SK-N-MC (cell line): Measurements from ENCODE around the gene IER2.

Experiments used
- DNase-seq: peaks from one replicate; pipeline ENCODE4 v3.0.0-alpha.2; 2011; ENCODE audit warnings: low read depth, low spot score
- H3K27ac ChIP-seq: fragments of 200-600 bp; sonication (generic); 2 replicates; pipeline ENCODE4 v1.5.1; 2016; ENCODE audit warnings: mixed run types
- H3K36me3 ChIP-seq: fragments of 200-600 bp; sonication (generic); 2 replicates; pipeline ENCODE4 v1.6.1; 2017; ENCODE audit warnings: antibody characterized with exemption, low read length, mixed read lengths; ENCODE audit not compliant: insufficient read depth
- H3K4me3 ChIP-seq: fragments of 200-600 bp; sonication (generic); 2 replicates; pipeline ENCODE4 v1.5.1; 2016
- H3K9ac ChIP-seq: fragments of 200-600 bp; sonication (generic); 2 replicates; pipeline ENCODE4 v1.8.0; 2017; ENCODE audit warnings: mixed run types, mixed read lengths; ENCODE audit not compliant: insufficient read length
- H3K9me3 ChIP-seq: fragments of 200-600 bp; sonication (generic); 2 replicates; pipeline ENCODE4 v1.6.1; 2017; ENCODE audit warnings: low read depth, mild to moderate bottlenecking, antibody characterized with exemption, low read length, moderate library complexity, mixed read lengths
- EZH2 ChIP-seq: fragments of 200-600 bp; sonication (generic); IDR thresholded peaks from one replicate; pipeline ENCODE4 v1.6.1; 2017; ENCODE audit warnings: antibody characterized with exemption
- FOXP2 ChIP-seq: optimal IDR thresholded peaks from 2 replicates; pipeline ENCODE3; 2011; ENCODE audit warnings: mild to moderate bottlenecking, moderate library complexity; ENCODE audit not compliant: insufficient read depth; ENCODE audit errors: extremely low read length, control extremely low read depth
- POLR2AphosphoS5 ChIP-seq: IDR thresholded peaks from 2 replicates; pipeline ENCODE4 v1.6.1; 2012; ENCODE audit warnings: mild to moderate bottlenecking, low read depth, low read length, borderline replicate concordance

The IER2 gene

DNA sequence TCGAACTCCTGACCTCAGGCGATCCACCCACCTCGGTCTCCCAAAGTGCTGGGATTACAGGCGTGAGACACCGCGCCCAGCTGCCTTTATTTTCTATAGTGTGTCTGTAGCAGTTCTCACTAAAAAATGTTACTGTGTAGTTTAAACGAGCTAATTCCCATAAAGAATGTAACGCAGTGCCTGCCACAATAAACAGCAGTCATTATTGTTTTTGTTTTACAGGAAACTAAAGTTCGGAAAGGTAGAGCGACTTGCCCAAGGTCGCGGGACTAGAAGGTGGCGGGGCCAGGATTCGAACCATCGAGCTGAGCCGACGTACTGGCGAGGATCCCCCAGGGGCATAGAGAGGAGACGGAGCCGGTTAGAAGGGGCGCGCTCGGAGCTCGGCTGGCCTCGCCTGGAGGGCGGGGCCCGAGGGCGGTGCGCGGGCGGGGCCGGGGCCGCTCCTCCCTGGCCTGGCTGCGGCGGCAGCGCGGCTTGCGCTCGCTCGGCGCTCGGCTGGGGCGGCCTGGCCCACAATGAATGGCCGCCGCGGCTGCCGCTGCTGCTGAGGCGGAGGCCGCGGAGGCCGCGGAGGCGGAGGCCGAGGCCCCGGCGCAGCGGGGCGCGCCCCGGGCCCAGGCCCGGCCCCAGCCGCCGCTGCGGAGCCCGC, 32.3 kb upstream of the IER2 start, which contains the start of gene NACC1:
TSS of gene NACC1 (plus strand) at position 493 of the 652 bp plus-strand sequence. CDS start 16,944 bp downstream, outside the sequence.
- peak within 1 kb of the TSS; percentile 97 for H3K9ac ChIP-seq
- no peaks in the 10 kb centered on the region for H3K9me3 ChIP-seq
- no peak for TF ChIP-seq EZH2
- no peak for TF ChIP-seq FOXP2
- no peak for TF ChIP-seq POLR2AphosphoS5
- DNase-seq: no peak
- H3K4me3 ChIP-seq: peak within 1 kb of the TSS; percentile 95
- peak within 1 kb of the TSS; percentile 87 for H3K27ac ChIP-seq
- H3K36me3 ChIP-seq: peaks cover 26% of the 10 kb centered on the region

DNA sequence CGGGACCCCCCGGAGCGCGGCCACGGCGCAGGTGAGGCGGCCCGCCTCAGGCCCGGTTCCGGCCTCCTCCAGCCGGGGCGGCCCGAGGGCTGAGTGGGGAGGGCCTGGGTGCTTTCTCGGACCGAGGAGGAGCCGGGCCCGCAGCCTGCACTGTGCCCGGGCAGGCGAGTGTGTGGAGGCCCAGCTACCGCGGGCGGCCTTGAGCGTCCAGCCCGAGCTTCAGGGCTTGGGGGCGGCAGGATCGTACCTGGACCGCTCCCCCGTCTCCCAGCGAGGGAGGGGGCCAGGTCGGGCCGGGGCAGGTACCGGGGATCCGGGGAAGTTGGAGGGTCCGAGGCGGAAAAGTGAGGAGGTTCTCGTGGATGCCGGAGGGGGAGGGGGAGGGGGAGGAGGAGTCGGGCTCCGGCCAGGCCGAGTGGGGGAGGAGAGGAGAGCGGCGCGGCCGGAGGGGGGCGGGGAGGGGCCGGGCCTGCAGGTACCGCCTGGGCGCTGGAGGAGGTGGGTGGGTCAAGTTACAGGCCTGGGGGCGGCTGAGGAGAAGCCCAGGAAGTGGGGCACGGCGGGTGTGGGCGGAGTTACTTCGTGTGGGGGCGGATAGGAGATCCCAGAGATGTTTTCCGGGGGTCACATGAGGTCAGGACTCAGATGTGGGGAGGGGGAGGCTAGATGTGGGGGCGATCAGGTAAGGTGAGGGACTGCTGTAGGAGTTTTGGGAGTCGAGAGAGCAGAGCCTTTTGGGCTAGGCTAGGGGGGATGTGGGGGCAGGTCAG, 31.6 kb upstream of the IER2 start:
- Histone ChIP-seq H3K9ac (peak overlapping the region; percentile 97), H3K9me3 (no peaks in the 10 kb centered on the region), H3K36me3 (peaks cover 20% of the 10 kb centered on the region), H3K4me3 (peak overlapping the region; percentile 92), H3K27ac (peak overlapping the region; percentile 87)
- DNase-seq: no peak
- TF ChIP-seq EZH2 (no peak), POLR2AphosphoS5 (no peak), FOXP2 (no peak)

DNA sequence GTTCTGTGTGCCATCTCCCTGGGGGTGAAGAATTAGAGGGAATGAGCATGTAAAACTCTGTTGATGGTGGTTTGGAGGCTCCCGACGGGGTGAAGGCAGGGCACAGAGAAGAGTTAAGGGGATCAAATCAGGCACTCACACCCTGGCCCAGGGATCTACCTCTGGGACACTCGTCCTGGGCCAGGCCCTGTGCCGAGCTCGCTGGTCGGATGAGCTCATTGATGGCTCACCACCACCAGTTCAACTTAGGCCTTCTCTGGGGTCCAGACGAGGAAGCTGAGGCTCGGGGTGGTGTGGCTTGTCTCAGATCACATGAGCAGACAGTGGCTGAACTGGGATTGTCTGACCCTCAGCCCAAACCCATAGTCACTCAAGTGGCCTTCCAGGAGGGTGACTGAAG, 30.6 kb upstream of the IER2 start:
- DNase-seq: no peak
- H3K4me3 ChIP-seq: peak overlapping the region; percentile 92
- peak overlapping the region; percentile 79 for H3K27ac ChIP-seq
- peak overlapping the region; percentile 97 for H3K9ac ChIP-seq
- H3K9me3 ChIP-seq: no peaks in the 10 kb centered on the region
- peaks cover 12% of the 10 kb centered on the region for H3K36me3 ChIP-seq
- TF ChIP-seq POLR2AphosphoS5 (no peak), EZH2 (no peak), FOXP2 (no peak)

DNA sequence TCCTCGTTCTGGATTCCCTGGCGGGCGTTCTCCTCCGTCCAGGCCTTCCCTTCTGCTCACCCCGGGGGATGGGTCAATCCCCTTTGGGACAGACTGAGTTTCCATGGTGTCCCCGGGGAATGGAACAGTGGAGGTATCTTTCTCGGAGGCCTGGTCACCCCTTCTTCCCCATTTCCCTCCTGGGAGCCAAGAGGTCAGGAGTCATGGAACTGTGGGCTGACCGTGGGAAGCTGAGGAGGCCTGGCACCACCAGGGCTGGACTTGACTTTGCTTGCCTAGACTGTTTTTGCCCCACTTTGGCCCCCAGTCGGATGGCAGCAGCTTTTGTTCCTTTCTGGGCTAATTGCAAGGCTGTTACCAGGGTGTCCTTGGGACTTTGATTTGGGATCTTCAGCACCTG, 30.2 kb upstream of the IER2 start:
- TF ChIP-seq POLR2AphosphoS5 (no peak), FOXP2 (no peak), EZH2 (no peak)
- Histone ChIP-seq H3K9ac (peak overlapping the region; percentile 97), H3K27ac (peak overlapping the region; percentile 79), H3K9me3 (no peaks in the 10 kb centered on the region), H3K4me3 (peak overlapping the region; percentile 92), H3K36me3 (peaks cover 8% of the 10 kb centered on the region)
- no peak for DNase-seq

DNA sequence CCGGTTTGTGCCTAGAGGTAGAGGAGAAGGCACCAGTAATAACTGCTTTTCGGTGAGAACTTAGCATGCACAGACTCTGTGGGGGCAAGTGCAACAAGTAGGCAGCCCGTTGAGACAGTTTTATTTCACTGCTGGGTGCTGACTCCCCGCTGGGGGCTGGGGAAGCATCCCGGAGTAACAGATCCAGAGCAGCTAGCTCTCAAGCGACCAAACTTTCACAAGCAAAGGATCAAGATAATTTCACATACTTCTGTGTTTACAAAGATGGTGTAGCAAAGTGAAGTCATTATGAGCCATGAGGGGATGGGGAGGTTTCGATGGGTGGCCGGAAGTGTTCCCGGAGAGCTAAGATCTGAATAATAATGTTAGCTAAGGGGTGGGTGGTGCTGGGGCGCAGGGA, 29.4 kb upstream of the IER2 start:
- H3K9ac ChIP-seq: peak overlapping the region; percentile 48
- peak overlapping the region; percentile 92 for H3K4me3 ChIP-seq
- peak; percentile 47 for DNase-seq
- no peaks in the 10 kb centered on the region for H3K9me3 ChIP-seq
- H3K27ac ChIP-seq: peak overlapping the region; percentile 79
- peaks cover 5% of the 10 kb centered on the region; the same call in 1 of the 2 replicates for H3K36me3 ChIP-seq
- no peak for TF ChIP-seq FOXP2
- TF ChIP-seq POLR2AphosphoS5: 0 out of 2 replicates have a peak, but pooled peaks have one; percentile 15
- TF ChIP-seq EZH2: no peak

DNA sequence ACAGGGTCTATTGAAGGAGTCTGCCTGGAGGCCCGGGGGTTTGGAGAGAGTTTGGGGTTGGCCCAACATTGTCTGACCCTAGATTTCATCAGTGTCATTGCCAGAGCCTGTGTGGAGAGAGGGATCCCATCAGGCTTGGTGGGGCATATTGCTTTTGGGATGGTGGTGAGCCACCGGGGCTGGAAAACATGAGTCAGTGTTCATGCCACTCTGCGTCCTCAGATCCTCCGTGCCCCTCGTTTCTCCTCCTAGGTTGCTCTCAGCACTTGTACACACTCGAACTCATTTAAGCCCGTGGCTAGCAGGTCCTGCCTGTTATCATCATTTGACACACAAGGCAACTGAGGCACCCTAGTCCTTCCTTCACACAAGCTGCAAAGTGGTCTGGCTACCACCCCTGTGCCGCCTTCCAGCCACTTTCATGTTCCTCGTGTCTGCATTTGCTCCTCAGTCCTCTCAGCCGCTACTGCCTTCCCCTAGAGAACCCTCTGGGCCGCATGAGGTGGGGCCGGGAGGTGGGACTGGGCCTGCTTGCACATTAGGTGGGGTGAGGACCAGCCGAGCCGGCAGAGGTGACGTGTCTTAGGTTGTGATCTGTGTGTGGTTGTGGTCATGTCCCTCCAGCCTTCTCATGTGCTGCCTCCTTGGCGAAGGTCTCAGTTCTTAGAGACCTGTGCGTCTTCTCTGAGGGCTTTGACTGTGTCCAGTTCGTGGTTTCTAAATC, 28.5 kb upstream of the IER2 start:
- no peak for TF ChIP-seq FOXP2
- no peak for TF ChIP-seq EZH2
- TF ChIP-seq POLR2AphosphoS5: no peak
- DNase-seq: no peak
- Histone ChIP-seq H3K36me3 (peaks cover 10% of the 10 kb centered on the region; the same call in 1 of the 2 replicates), H3K27ac (peak overlapping the region; percentile 79), H3K4me3 (peak overlapping the region; percentile 92; the same call in 1 of the 2 replicates), H3K9ac (no peak overlapping the region), H3K9me3 (no peaks in the 10 kb centered on the region)

DNA sequence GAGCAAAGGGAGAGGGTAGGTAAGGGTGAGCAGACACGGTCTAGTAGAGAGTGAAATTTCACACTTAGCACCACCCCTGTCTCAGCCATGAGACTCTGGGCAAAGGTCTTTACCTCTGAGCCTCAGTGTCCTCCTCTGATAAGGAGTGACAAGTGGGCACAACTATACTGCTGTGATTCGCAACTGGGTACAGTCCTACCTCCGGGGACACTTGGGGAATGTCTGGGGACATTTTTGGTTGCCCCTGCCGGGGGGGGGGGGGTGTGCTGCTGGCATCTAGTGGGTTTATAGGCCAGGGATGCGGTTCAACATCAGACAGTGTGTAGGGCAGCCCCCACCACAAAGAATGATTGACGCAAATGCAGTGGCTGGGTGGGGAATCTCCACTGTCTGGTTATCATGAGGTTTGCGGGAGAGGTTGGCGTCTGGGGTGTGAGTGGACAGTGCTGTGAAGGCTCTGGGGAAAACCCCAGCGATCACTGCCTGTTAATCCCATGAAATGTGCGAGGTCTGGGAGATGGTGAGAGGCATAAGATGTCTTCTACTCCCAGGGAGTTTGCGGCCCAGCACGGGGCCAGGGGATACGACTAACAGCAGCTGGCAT, 27.8 kb upstream of the IER2 start:
- TF ChIP-seq FOXP2: no peak
- no peak for TF ChIP-seq EZH2
- TF ChIP-seq POLR2AphosphoS5: no peak
- Histone ChIP-seq H3K27ac (no peak overlapping the region), H3K9ac (no peak overlapping the region), H3K36me3 (peaks cover 10% of the 10 kb centered on the region; the same call in 1 of the 2 replicates), H3K4me3 (no peak overlapping the region), H3K9me3 (no peaks in the 10 kb centered on the region)
- DNase-seq: no peak
